GM21515 (cell line): Measurements from ENCODE around the gene IFNGR1.
"Not testable (repeated sequence)": the region's sequence is repeated elsewhere in the genome, so short reads cannot be mapped to it uniquely, and the experiment has no call there.

Experiments used
- ATAC-seq: cut with Tn5 transposase; IDR thresholded peaks from one replicate; pipeline ENCODE4 v1.9.1; 2021; ENCODE audit not compliant: unreplicated experiment

The IFNGR1 gene

DNA sequence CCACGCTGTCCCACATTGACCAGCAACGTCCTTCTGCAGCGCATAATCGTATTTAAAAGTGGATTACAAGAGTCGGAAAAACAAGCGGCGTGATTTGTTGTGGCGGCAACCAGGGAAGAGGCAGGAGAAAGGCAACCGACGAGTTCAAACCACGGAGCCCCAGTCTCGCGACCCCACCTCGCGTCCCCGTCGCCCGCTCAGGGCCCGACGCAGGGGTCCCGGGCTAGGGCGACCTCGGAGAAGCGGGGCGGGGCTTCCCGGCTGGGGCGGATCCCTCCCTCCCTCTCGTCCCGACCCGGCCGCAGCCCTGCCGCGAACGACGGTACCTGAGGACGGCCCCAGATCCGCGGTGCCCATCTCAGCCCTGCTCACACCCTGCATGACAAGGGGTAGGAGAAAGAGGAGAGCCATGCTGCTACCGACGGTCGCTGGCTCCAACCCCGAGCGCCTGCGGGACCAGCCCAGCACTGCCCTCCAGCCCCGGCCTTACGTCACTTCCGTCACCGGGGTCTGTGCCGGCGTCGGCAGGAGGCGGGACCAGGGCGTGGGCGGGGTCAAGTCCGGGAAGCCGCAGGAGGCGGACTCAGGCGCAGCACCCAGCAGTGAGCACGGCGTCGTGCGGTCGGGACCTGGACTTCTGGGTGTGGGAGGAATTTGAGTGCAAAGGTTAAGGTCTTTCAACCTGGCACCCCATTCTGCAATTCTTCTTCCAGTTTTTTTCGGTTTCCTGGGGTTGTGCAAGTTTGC lies at the start of gene IFNGR1:
IFNGR1 (minus strand) TSS at position 469 of the 747 bp plus-strand sequence; CDS start at position 411, 58 bp downstream.
- ATAC-seq, result peak; percentile 95

DNA sequence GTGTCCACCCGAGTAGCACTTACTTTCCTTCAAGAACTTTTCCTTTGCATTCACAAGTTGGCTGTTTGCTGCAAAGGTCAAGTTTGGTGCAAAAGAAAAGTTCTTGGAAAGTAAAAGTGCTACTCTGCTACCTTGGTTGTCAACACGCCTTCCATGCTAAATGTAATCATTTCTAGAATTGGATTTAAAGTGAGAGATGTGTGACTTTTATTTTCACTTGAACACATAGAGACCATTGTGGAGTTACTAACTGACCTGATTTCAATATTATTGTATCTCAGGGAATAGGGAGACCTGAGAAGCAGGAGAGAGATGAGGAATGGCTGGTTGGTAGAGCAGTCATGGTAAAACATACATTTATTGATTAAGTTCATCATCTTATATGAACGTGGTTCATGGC lies 49.7 kb upstream of the IFNGR1 start:
- ATAC-seq, result no peak

GRCh38 chr6:137266309-137266586 lies 47.1 kb upstream of the IFNGR1 start:
- no peak for ATAC-seq

GRCh38 chr6:137265561-137266308 lies 46.5 kb upstream of the IFNGR1 start:
- ATAC-seq, result no peak

GRCh38 chr6:137264311-137265075 lies 45.3 kb upstream of the IFNGR1 start:
- no peak for ATAC-seq

DNA sequence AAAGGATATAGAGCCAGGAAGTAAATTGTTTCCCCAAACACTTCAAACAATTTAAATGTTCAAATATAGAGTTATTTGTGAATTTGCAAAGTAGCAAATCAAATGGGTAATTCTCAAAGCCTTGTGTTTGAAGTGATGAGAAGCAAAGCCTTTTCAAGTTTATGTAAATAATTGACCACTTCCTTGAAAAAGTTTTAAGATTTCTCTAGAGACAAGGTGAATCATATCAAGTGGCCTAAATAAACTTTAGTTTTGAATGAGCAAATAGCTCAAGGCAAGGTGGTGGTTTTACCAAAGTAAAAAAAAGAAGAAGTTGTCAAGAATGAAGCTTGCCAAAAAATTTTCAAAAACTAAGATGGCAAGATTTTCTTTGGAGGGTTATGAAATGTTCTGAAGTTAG lies 42.6 kb upstream of the IFNGR1 start:
- no peak for ATAC-seq

DNA sequence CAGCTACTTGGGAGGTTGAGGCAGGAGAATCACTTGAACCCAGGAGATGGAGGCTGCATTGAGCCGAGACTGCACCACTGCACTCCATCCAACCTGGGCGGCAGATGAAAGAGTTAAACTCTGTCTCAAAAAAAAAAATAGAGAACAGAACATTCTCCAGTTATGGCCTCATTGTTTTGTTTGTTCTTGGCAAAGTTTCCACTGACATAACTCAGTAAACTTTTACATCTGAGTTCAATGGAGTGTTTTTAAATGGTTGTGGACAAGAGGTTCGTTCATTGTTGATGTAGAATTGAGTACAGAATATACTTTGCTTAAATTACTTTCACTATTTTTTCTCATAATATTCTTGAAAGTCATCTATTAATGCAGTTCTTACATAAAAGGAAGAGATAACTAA lies 42.2 kb upstream of the IFNGR1 start:
- ATAC-seq, result no peak

GRCh38 chr6:137260217-137260616 lies 41.0 kb upstream of the IFNGR1 start:
- no peak for ATAC-seq

DNA sequence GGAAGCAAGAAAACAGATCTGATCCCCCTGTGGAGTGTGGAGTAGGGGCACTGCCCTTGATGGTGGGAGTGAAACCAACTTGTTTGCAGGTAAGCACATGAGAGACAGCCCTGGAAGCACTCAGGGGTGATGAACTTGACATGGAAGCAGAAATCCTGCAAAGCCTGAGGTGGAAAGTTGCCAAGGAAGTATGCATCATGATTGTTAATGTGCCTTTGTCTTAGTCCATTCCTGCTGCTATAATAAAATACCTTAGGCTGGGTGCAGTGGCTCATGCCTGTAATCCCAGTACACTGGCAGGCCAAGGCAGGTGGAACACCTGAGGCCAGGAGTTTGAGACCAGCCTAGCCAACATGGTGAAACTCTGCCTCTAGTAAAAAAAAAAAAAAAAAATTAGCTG lies 40.2 kb upstream of the IFNGR1 start:
- ATAC-seq, result no peak

DNA sequence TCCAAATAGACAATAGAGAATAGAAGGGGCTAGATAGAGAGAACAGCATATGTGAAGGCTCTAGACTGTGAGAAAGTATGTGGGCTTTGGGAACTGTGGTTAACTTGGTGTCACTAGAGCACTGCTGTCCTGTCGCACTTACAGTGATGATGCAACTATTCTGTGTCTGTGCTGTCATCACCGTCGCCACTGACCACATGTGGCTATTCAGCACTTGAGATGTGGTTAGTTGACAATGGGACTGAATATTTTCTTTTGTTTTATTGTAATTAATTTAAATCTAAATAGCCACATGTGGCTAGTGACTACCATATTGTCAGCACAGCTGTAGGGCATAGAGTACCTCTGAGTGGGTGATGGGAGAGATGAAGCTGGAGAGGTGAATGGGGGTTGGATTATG lies 39.0 kb upstream of the IFNGR1 start:
- ATAC-seq, result no peak

- no peak for ATAC-seq
Measured at GRCh38 chr6:137256350-137257103, 37.3 kb upstream of the IFNGR1 start.

DNA sequence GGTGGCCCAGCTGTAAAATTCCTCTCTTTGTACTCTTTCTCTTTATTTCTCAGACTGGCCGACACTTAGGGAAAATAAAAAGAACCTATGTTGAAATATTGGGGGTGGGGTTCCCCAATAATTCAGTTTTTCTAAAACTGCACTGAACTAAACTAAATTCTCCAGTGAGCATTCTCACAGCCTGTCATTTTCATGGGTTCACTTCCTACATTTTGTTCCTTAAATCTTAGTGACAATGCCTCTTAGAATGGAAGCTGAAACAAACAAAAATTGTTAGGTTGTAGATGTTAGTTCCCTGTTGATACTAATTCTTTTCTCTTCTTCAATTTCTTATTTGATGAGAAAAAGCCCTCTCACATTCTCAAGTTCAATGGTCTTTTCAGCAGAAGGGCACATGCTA lies 35.8 kb upstream of the IFNGR1 start:
- no peak for ATAC-seq

DNA sequence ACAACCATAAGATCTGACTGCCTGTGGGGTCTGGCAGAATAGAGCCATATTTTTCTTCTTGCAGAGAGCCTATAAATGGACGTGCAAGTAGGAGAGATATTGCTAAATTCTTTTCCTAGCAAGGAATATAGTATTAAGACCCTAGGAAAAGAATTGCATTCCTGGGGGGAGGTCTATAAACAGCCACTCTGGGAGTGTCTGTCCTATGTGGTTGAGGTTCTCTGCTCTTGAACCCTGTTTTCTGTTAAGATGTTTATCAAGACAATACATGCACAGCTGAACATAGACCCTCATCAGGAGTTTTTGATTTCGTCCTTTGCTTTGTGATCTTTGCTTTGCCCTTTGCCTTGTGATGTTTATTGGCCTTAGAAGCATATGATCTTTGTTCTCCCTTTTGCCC lies 35.2 kb upstream of the IFNGR1 start:
- ATAC-seq, result not testable (repeated sequence)

GRCh38 chr6:137248702-137249101 lies 29.5 kb upstream of the IFNGR1 start:
- ATAC-seq, result no peak

DNA sequence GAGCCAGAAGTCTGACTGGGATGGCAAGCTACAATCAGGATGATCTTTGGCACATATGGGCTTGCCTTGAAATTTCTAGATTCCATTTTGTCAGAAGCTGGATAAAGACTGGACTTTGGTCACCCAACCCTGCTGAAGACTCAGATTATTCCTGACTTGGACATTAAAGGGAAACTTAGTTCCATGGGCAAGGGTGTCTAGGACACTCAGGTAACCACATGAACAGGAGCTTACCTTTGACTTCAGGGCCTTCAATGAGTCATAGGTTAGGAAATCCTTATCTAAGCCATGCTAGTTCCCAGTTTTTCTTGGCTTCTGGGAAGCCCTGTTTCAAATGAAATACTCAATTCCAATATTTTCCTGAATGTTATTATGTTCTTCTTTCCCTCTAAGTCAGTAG lies 28.5 kb upstream of the IFNGR1 start:
- ATAC-seq, result no peak

DNA sequence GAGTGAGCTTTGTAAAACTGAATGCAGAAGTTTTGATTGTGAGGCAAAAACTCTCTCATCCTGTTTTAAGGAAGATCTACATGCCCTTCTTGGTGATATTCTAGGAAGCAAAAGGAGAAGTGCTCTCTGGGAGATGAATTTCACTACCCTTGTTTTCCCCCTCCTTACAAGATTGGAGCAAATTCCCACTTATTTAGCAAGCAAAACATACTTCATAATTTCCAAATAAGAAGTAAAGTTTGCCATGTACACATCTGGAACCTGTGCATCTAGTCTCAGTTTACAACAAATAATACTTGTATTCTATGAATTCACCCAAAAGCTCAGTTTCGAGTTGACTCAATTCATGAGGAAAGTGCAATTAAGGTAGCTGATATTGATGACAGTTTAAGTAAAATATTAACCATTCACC lies 27.6 kb upstream of the IFNGR1 start:
- ATAC-seq, result no peak

GRCh38 chr6:137246164-137246563 lies 27.0 kb upstream of the IFNGR1 start:
- ATAC-seq, result no peak

DNA sequence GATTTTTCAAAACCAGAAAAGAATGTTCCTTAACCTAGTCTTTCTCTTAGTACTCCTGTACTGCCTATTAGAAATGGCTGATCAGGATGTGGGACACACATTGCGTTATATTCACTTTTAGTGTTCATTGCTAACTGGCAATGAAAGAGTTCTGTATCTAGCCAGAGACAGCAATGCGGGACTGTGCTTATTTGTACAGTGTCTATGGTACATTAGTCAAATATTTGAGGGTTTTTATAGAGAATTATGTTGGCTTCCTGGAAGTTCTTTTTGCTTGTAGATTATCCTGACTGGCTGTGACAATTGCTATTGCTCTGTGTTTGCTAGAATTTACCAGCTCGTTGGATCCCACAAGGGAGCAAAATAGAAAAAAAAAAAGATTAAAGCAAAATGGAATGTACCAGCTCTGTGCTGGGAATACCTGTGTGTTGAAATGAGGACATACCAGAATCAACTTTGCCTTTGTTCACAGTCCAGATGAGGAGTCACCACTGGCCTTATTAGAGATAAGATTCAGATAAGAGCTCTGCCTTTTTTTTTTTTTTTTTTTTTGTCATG lies 22.4 kb upstream of the IFNGR1 start:
- ATAC-seq, result no peak

DNA sequence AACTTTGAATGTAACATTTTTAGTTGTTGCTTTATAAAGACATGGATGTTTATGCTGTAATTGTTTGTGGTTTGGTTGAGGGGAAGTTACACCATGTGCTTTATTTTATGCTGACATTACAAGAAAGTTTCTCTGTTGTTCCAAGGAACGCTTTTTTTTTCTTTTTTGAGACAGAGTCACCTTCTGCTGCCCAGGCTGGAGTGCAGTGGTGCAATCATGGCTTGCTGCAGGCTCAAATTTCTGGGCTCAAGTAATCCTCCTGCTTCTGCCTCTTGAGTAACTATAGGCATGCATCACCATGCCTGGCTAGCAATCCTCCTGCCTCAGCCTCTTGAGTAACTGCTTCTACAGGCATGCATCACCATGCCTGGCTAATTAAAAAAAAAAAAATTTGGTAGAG lies 21.0 kb upstream of the IFNGR1 start:
- ATAC-seq, result no peak

- ATAC-seq, result no peak
Measured at GRCh38 chr6:137237413-137238170, 18.4 kb upstream of the IFNGR1 start.
